GM12878 (cell line): ENCODE data around the gene GNG13. TPM values are rescaled to one million over a fixed set of nuclear protein-coding genes. Genes with fewer than 3 reads are reported as not detected.

ENCODE experiments used
- ATAC-seq: fragments of 200-7000 bp; cut with Tn5 transposase; 3 replicates; pipeline ENCODE4 v1.9.1; 2020; ENCODE audit warnings: mild to moderate bottlenecking, moderate library complexity
- BruUV-seq: library from RNA; stranded (reverse); fragments of 400-500 nt; replicated peaks from 2 replicates; lab custom pipeline; 2021; lab: Mats Ljungman, UMichigan
- CTCF ChIA-PET: fragments of 300-600 bp; sonication (Branson Sonifier 250); formaldehyde crosslinking; extraction: SDS; loops from one replicate; lab custom pipeline; 2021; ENCODE audit warnings: inconsistent platforms; lab: Yijun Ruan, JAX
- POLR2A ChIA-PET: fragments of 350-600 bp; formaldehyde crosslinking; extraction: SDS; loops from one replicate; lab custom pipeline; 2021; ENCODE audit warnings: inconsistent platforms; lab: Charles Lee
- RAD21 ChIA-PET: fragments of 300-600 bp; sonication (Branson Sonifier 250); formaldehyde crosslinking; loops from one replicate; lab custom pipeline; 2023; ENCODE audit warnings: antibody characterized with exemption; ENCODE audit not compliant: unreplicated experiment; lab: Charles Lee
- SMC1A ChIA-PET: fragments of 300-600 bp; sonication (Branson Sonifier 250); formaldehyde crosslinking; loops from one replicate; lab custom pipeline; 2023; ENCODE audit not compliant: unreplicated experiment, uncharacterized antibody; lab: Charles Lee
- DNase-seq: peaks from one replicate; pipeline ENCODE4 v3.0.0-alpha.2; 2011; ENCODE audit warnings: low read depth, low spot score
- FAIRE-seq: peaks from 3 replicates; lab custom pipeline; 2011; peaks lifted over from hg19 to GRCh38; lab: Jason Lieb, UNC
- H2AFZ ChIP-seq: 2 replicates; pipeline ENCODE4 v1.6.0; 2011; ENCODE audit warnings: low read depth, low read length, control low read depth; ENCODE audit not compliant: control insufficient read depth
- H3K27ac ChIP-seq: 2 replicates; pipeline ENCODE4 v1.5.1; 2011; ENCODE audit warnings: control low read depth; ENCODE audit not compliant: control insufficient read depth, insufficient read depth
- H3K27me3 ChIP-seq, 2 experiments: replicated peaks in 1 of 2; 2 replicates each; pipeline versions ENCODE4 v1.6.0 to v1.6.1; 2011; ENCODE audit warnings: low read length in 1 of 2; ENCODE audit not compliant: control insufficient read depth in 2 of 2, insufficient read depth in 2 of 2
- H3K36me3 ChIP-seq, 2 experiments: 2 replicates each; pipeline ENCODE4 v1.5.1; 2011; ENCODE audit warnings: low read length in 1 of 2; ENCODE audit not compliant: control insufficient read depth in 2 of 2, insufficient read depth in 2 of 2
- H3K4me1 ChIP-seq: 2 replicates; pipeline ENCODE4 v1.6.1; 2011; ENCODE audit warnings: mild to moderate bottlenecking, low read length, moderate library complexity, mixed read lengths; ENCODE audit not compliant: control insufficient read depth, insufficient read depth
- H3K4me2 ChIP-seq: 2 replicates; pipeline ENCODE4 v1.6.0; 2011; ENCODE audit warnings: control low read depth; ENCODE audit not compliant: control insufficient read depth, insufficient read depth
- H3K4me3 ChIP-seq: fragments of 200-600 bp; sonication (generic); 2 replicates; pipeline ENCODE4 v1.5.1; 2016
- H3K79me2 ChIP-seq: 2 replicates; pipeline ENCODE4 v1.6.0; 2011; ENCODE audit warnings: low read length; ENCODE audit not compliant: control insufficient read depth, insufficient read depth
- H3K9ac ChIP-seq: 2 replicates; pipeline ENCODE4 v1.8.0; 2011; ENCODE audit warnings: low read length, control low read depth, mixed read lengths; ENCODE audit not compliant: control insufficient read depth, insufficient read depth
- H3K9me3 ChIP-seq: replicated peaks from 3 replicates; pipeline ENCODE4 v1.5.1; 2011; ENCODE audit warnings: mild to moderate bottlenecking, low read length; ENCODE audit not compliant: control insufficient read depth, insufficient read depth
- H4K20me1 ChIP-seq: 2 replicates; pipeline ENCODE4 v1.6.0; 2011; ENCODE audit not compliant: control insufficient read depth, insufficient read depth
- CREB1 ChIP-seq: IDR thresholded peaks from 2 replicates; pipeline ENCODE4 v1.6.1; 2012; ENCODE audit warnings: low read depth, mild to moderate bottlenecking, inconsistent platforms
- EED ChIP-seq: sonication (generic); IDR thresholded peaks from 2 replicates; pipeline ENCODE4 v1.6.1; 2016; ENCODE audit warnings: antibody characterized with exemption, low read depth
- EGR1 ChIP-seq, 2 experiments: IDR thresholded peaks; 1 replicate in 1 of 2; 2 replicates in 1 of 2; pipeline ENCODE4 v1.6.1; 2011 to 2012; ENCODE audit warnings: low read depth in 2 of 2, low read length in 2 of 2, borderline replicate concordance in 1 of 2, mild to moderate bottlenecking in 1 of 2, moderate library complexity in 1 of 2
- ETV6 ChIP-seq, 2 experiments: fragments of 450-650 bp in 1 of 2; IDR thresholded peaks in 1 of 2; conservative IDR thresholded peaks in 1 of 2; 2 replicates each; pipeline ENCODE4 v1.6.1; 2014; ENCODE audit warnings: antibody characterized with exemption in 1 of 2, borderline replicate concordance in 1 of 2, low read depth in 1 of 2, mild to moderate bottlenecking in 1 of 2, moderate library complexity in 1 of 2
- IRF5 ChIP-seq: fragments of 450-650 bp; IDR thresholded peaks from 2 replicates; pipeline ENCODE4 v1.6.1; 2017; ENCODE audit warnings: borderline replicate concordance
- NR2F1 ChIP-seq: fragments of 450-650 bp; conservative IDR thresholded peaks from 2 replicates; pipeline ENCODE4 v1.6.1; 2017; ENCODE audit warnings: mild to moderate bottlenecking
- PKNOX1 ChIP-seq: fragments of 450-650 bp; IDR thresholded peaks from 2 replicates; pipeline ENCODE4 v1.6.1; 2016; ENCODE audit warnings: mild to moderate bottlenecking
- SMAD1 ChIP-seq: fragments of 450-650 bp; IDR thresholded peaks from 2 replicates; pipeline ENCODE4 v1.6.1; 2018; ENCODE audit warnings: mild to moderate bottlenecking, low read depth; ENCODE audit not compliant: partially characterized antibody
- SP1 ChIP-seq: IDR thresholded peaks from one replicate; pipeline ENCODE4 v1.6.1; 2011; ENCODE audit warnings: low read depth, low read length
- WGBS: methylation state at CpG from one replicate; pipeline ENCODE4 v1.1.6; 2016; ENCODE audit warnings: low lambda C conversion rate; ENCODE audit not compliant: insufficient replicate concordance, insufficient coverage; ENCODE audit errors: missing lambda C conversion rate; 5-methylcytosine and 5-hydroxymethylcytosine counted together
- in situ Hi-C: fragments of 300-500 bp; cut with MboI; formaldehyde crosslinking; loops from 9 replicates; pipeline ENCODE4 v1.14.3; 2018; ENCODE audit warnings: mixed read lengths
- intact Hi-C: fragments of 100-400 bp; cut with micrococcal nuclease; formaldehyde crosslinking; loops from one replicate; pipeline ENCODE4 v1.14.2; 2022; ENCODE audit not compliant: unreplicated experiment
- polyA plus RNA-seq, 11 experiments: library from polyadenylated mRNA; depleted of rRNA in 4 of 11; unstranded in 6 of 11; stranded (reverse) in 5 of 11; fragments of >200 nt; fragmentation: Nextera tagmentation in 4 of 11; fragmentation: Illumina TruSeq in 1 of 11; extraction: Ambion mirVana in 4 of 11; extraction: Trizol in 1 of 11; gene quantifications; 1 replicate in 1 of 11; 2 replicates in 10 of 11; pipeline versions ENCODE4 v1.2.1 to v1.2.3, GENCODE V29; 2011 to 2016; ENCODE audit warnings: inconsistent platforms in 2 of 11, missing spikeins in 2 of 11, low read depth in 1 of 11
- total RNA-seq, 4 experiments: library from RNA; depleted of rRNA in 3 of 4; stranded (reverse); fragments of >200 nt in 3 of 4; fragmentation: Illumina TruSeq in 1 of 4; extraction: Trizol in 1 of 4; gene quantifications; 2 replicates each; pipeline versions ENCODE4 v1.2.1 to v1.2.3, GENCODE V29; 2013 to 2021

The GNG13 gene
- total and polyA plus RNA-seq, 10 of the 15 experiments (the other 5 are each of a cell fraction or from before 2014, with no cell fraction given): not detected

- TF ChIP-seq IRF5: no peak
- TF ChIP-seq CREB1: peak; percentile 95
- TF ChIP-seq EGR1 (IDR thresholded peaks at IDR 0.05; ENCODE audit: borderline replicate concordance in 1 of 2, low read depth in 2 of 2, low read length in 2 of 2): no peak
- TF ChIP-seq, all 136 proteins: peak for 42
These were observed 7.0 kb upstream of the GNG13 start (continued) for GRCh38 chr16:807347-808084.

- no peak for ATAC-seq
- POLR2A ChIA-PET: no interaction called here
- Histone ChIP-seq H3K4me2 (no peak overlapping the region), H2AFZ (no peak overlapping the region), H3K27me3 (no peaks in the 10 kb centered on the region; a peak in 2 of 4 replicates), H3K9ac (no peak overlapping the region), H3K36me3 (no peaks in the 10 kb centered on the region), H3K4me1 (no peaks in the 10 kb centered on the region), H3K4me3 (no peak overlapping the region), H3K9me3 (no peaks in the 10 kb centered on the region; the same call in 2 of the 3 replicates), H3K27ac (no peak overlapping the region), H3K79me2 (peaks cover 6% of the 10 kb centered on the region), H4K20me1 (no peaks in the 10 kb centered on the region)
- FAIRE-seq: no peak
- DNase-seq: no peak
- 80% methylated on average over 17 of the region's 17 CpGs for WGBS
- SMC1A ChIA-PET: no interaction called here
- intact Hi-C loops: no loop called here
- CTCF ChIA-PET: no interaction called here
- no TSS peak for BruUV-seq
- TF ChIP-seq SP1: no peak
- no peak for TF ChIP-seq EED
- TF ChIP-seq ETV6 (conservative IDR thresholded peaks at IDR 0.05 in 1 of 2, IDR thresholded peaks at IDR 0.05 in 1 of 2; ENCODE audit: borderline replicate concordance in 1 of 2, low read depth in 1 of 2): no peak
- TF ChIP-seq SMAD1: no peak
- no peak for TF ChIP-seq PKNOX1
- TF ChIP-seq NR2F1: no peak
- RAD21 ChIA-PET: no interaction called here
- in situ Hi-C loops: no loop called here
These were observed 4.9 kb upstream of the GNG13 start for GRCh38 chr16:805474-805873.
